Brain microvascular endothelial cell (primary cell): ENCODE data around the gene AGBL4.

ENCODE experiments used
- DNase-seq: peaks from one replicate; pipeline ENCODE4 v3.0.0-alpha.2; 2020
- H3K27ac ChIP-seq: fragments of 250-450 bp; sonication (Bioruptor Pico); 2 replicates; pipeline ENCODE4 v1.5.1; 2020; ENCODE audit warnings: mild to moderate bottlenecking, moderate library complexity
- H3K27me3 ChIP-seq: fragments of 250-450 bp; sonication (Bioruptor Pico); replicated peaks from 2 replicates; pipeline ENCODE4 v1.5.1; 2020; ENCODE audit warnings: mild to moderate bottlenecking
- H3K36me3 ChIP-seq: fragments of 250-450 bp; sonication (Bioruptor Pico); replicated peaks from 2 replicates; pipeline ENCODE4 v1.5.1; 2020; ENCODE audit warnings: mild to moderate bottlenecking
- H3K4me3 ChIP-seq: 2 replicates; pipeline ENCODE4 v1.5.1; 2011; ENCODE audit warnings: low read depth, mild to moderate bottlenecking, control low read depth, low read length, moderate library complexity
- in situ Hi-C: cut with HindIII; loops from 2 replicates; pipeline ENCODE4 v1.10.0; 2017; ENCODE audit warnings: low sequenced_read_pairs, low pct_ligation_motif_present
- TF ChIP-seq, protein P1 (sequence below): IDR thresholded peaks from 2 replicates; pipeline ENCODE4 v1.5.1; 2011; ENCODE audit warnings: low read depth, mild to moderate bottlenecking, moderate library complexity, low read length, control low read depth, inconsistent platforms; ENCODE audit errors: missing control alignments

Gene AGBL4

DNA sequence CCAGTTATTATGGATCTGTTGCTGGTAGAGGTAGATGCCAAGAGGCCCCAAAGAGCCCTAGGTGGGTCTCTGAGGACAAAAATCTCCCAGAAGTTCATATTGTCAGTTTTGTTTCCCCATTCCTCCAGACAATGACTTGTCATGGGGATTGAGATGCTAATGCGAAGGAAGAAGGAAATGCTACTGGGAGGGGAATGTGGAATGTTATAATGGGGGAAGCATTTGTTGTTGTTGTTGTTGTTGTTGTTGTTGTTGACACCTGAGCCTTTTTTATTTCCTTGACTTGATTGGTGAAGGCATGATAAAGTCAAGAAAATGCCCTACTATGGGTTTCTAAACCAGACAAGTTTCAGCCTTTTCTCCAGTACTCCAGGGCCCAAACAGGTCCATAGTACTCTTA is 1356.0 kb downstream of the AGBL4 start:
- no peak for DNase-seq
- H3K27me3 ChIP-seq: no peaks in the 10 kb centered on the region
- no peak overlapping the region for H3K27ac ChIP-seq
- no peaks in the 10 kb centered on the region for H3K36me3 ChIP-seq
- H3K4me3 ChIP-seq: no peak overlapping the region
- TF ChIP-seq, protein P1, sequence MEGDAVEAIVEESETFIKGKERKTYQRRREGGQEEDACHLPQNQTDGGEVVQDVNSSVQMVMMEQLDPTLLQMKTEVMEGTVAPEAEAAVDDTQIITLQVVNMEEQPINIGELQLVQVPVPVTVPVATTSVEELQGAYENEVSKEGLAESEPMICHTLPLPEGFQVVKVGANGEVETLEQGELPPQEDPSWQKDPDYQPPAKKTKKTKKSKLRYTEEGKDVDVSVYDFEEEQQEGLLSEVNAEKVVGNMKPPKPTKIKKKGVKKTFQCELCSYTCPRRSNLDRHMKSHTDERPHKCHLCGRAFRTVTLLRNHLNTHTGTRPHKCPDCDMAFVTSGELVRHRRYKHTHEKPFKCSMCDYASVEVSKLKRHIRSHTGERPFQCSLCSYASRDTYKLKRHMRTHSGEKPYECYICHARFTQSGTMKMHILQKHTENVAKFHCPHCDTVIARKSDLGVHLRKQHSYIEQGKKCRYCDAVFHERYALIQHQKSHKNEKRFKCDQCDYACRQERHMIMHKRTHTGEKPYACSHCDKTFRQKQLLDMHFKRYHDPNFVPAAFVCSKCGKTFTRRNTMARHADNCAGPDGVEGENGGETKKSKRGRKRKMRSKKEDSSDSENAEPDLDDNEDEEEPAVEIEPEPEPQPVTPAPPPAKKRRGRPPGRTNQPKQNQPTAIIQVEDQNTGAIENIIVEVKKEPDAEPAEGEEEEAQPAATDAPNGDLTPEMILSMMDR: no peak
- in situ Hi-C loops: no loop called here

DNA sequence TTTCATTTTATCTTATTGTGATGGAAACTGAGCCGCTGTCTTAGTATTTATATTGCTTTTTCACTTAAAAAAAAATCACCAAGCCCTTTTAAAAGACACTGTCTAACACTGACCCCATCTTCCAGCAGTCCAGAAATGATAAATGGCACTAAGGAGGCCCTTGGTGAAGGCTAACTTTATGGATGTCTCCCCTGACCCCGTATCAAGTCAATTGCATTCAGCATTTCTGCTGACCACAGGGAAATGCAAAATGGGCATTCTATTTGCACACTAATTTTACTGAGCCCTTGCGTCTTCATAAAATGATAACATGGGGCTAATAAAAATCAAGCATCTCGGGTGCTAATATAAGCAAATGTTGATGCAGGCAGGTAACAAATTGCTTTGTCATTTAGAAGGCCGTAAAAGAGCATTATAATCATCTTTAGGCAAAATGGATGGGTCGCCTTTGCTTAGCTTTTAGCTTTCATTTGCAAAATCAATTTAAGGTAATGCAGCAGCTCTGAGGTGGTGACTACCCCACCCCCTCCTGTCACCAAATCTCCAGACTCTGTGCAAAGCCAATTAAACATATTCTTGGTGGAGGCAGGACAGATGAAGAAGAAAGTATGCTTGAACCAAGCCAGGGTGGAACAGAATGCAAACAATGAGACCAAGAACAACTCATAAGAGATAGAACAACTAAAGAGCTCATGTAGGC is 1357.9 kb downstream of the AGBL4 start:
- Histone ChIP-seq H3K27me3 (no peaks in the 10 kb centered on the region), H3K27ac (no peak overlapping the region), H3K4me3 (no peak overlapping the region), H3K36me3 (no peaks in the 10 kb centered on the region)
- in situ Hi-C loops: no loop called here
- DNase-seq: no peak
- TF ChIP-seq, protein P1: no peak

DNA sequence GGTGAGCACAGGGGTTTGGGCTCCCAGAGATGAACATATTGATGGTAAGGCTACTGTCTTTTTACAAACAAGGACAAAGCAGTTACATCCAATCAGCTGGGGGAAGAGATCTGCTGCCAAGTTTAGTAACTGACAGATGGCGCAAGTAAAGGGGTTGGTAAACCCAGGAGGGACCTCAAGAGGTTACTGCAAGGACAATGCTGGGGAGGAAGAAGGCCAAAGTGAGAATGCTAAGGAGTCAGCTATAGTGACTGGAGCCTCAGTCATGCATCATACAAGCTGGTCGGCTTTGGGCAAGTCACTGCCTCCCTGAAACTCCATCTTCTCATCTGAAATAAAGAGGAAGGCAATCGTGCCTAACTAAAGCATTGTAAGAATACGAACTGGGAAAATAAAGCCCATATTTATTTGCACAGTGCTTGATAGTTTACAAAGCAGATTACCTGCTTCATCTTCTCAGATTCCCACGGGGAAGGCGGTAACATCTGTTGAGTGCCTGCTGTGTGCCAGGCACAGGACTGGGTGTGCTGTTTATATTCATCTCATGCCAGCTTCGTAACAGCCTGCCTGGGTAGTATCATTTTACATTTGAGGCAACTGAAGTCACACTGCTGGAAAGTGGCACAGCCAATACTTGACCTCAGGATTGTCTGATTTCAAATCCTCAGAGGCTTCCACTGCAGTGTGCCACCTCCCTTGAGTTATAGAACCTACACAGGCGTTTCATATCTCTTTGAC is 1361.9 kb downstream of the AGBL4 start:
- in situ Hi-C loops: no loop called here
- DNase-seq: no peak
- TF ChIP-seq, protein P1: no peak

DNA sequence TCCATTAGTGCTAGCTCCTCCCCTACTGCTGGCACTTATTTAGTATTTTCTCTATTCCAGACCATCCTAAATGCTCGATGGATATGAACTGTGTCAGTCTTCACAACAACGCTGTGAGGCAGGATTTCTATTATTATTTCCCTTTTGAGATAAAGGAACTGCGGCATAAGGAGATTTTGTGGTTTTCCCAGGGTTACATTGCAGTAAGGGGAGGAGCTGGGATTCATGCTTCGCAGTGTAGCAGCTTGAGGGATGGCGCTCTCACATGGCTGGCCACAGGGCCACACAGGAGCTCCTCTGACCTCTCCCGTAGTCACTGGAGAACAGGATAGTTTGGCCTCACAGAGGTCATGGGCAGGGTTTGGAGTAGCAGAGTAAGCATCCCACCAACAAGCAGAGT is 1364.0 kb downstream of the AGBL4 start:
- H3K27me3 ChIP-seq: no peaks in the 10 kb centered on the region
- TF ChIP-seq, protein P1: no peak
- in situ Hi-C loops: no loop called here
- DNase-seq: no peak
- no peak overlapping the region for H3K4me3 ChIP-seq
- no peaks in the 10 kb centered on the region for H3K36me3 ChIP-seq
- H3K27ac ChIP-seq: no peak overlapping the region

More for the DNA sequence above, 1361.9 kb downstream of the AGBL4 start:
- Histone ChIP-seq H3K27ac (no peak overlapping the region), H3K27me3 (no peaks in the 10 kb centered on the region), H3K36me3 (no peaks in the 10 kb centered on the region), H3K4me3 (no peak overlapping the region)

DNA sequence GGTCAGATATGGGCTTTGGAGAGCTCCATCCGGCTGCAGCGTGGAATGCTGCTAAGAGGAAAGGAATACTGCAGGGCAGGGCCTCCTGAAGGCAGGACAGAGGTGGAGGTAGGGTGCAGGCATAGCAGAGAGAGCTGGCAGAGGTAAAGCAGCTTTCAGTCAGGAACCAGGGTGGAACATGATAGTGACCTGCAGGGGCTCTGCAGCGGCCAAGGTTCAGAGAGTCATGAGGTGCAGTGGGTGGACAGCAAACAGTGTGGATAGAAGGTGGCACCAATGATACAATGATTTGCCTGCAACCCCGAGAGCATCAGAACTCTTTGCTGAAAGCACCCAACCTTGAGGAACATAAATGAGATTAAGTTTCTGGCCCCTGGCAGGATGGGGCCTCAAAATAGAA is 1366.3 kb downstream of the AGBL4 start:
- in situ Hi-C loops: no loop called here
- Histone ChIP-seq H3K27me3 (no peaks in the 10 kb centered on the region), H3K4me3 (no peak overlapping the region), H3K36me3 (no peaks in the 10 kb centered on the region), H3K27ac (no peak overlapping the region)
- TF ChIP-seq, protein P1: no peak
- DNase-seq: no peak
